Neuronal stem cell (in vitro differentiated cells): ENCODE measurements around the gene GRAP2.
A peak's percentile ranks its signal among the peaks of the same experiment; 100 is the strongest.

Source experiments
- DNase-seq: peaks from one replicate; pipeline ENCODE4 v3.0.0-alpha.2; 2013; ENCODE audit warnings: low spot score
- H2AFZ ChIP-seq: one replicate; pipeline ENCODE4 v1.6.1; 2013; ENCODE audit warnings: mild to moderate bottlenecking, low read length, inconsistent platforms
- H2AK5ac ChIP-seq: 2 replicates; pipeline ENCODE4 v1.6.1; 2013; ENCODE audit warnings: low read depth, mild to moderate bottlenecking, inconsistent platforms, low read length, moderate library complexity, mixed read lengths
- H2BK120ac ChIP-seq: 2 replicates; pipeline ENCODE4 v1.6.1; 2013; ENCODE audit warnings: low read depth, mild to moderate bottlenecking, inconsistent platforms, low read length, moderate library complexity, mixed read lengths
- H2BK12ac ChIP-seq: one replicate; pipeline ENCODE4 v1.6.1; 2013; ENCODE audit warnings: low read length, inconsistent platforms
- H2BK15ac ChIP-seq: 2 replicates; pipeline ENCODE4 v1.6.1; 2013; ENCODE audit warnings: mild to moderate bottlenecking, low read length, inconsistent platforms, mixed read lengths
- H2BK5ac ChIP-seq: one replicate; pipeline ENCODE4 v1.6.1; 2013; ENCODE audit warnings: inconsistent platforms, mild to moderate bottlenecking, low read length, moderate library complexity
- H3K14ac ChIP-seq: one replicate; pipeline ENCODE4 v1.6.1; 2013; ENCODE audit warnings: low read length, inconsistent platforms
- H3K18ac ChIP-seq: 2 replicates; pipeline ENCODE4 v1.6.1; 2013; ENCODE audit warnings: low read length, inconsistent platforms
- H3K23ac ChIP-seq: 2 replicates; pipeline ENCODE4 v1.6.1; 2013; ENCODE audit warnings: low read depth, mild to moderate bottlenecking, mixed read lengths, low read length, inconsistent platforms; ENCODE audit not compliant: poor library complexity
- H3K27ac ChIP-seq: replicated peaks from 3 replicates; pipeline ENCODE4 v1.5.1; 2013; ENCODE audit warnings: low read length, inconsistent platforms
- H3K27me3 ChIP-seq, 3 experiments: 2 replicates each; pipeline ENCODE4 v1.6.1; 2013; ENCODE audit warnings: low read length in 3 of 3, mild to moderate bottlenecking in 2 of 3, inconsistent platforms in 1 of 3, low read depth in 1 of 3, mixed read lengths in 1 of 3, moderate library complexity in 1 of 3; ENCODE audit not compliant: control insufficient read depth in 3 of 3, insufficient read depth in 3 of 3
- H3K36me3 ChIP-seq, 2 donors: replicated peaks in 1 of 2; 2 replicates each; pipeline ENCODE4 v1.6.1; 2013; ENCODE audit warnings: low read length in 2 of 2; ENCODE audit not compliant: control insufficient read depth in 2 of 2, insufficient read depth in 2 of 2
- H3K4ac ChIP-seq: 2 replicates; pipeline ENCODE4 v1.6.1; 2013; ENCODE audit warnings: inconsistent platforms, mild to moderate bottlenecking, low read length, moderate library complexity
- H3K4me1 ChIP-seq, 2 donors: 1 replicate in 1 of 2; 2 replicates in 1 of 2; pipeline ENCODE4 v1.6.1; 2013; ENCODE audit warnings: low read length in 2 of 2, low read depth in 1 of 2; ENCODE audit not compliant: control insufficient read depth in 2 of 2, insufficient read depth in 1 of 2
- H3K4me2 ChIP-seq: one replicate; pipeline ENCODE4 v1.6.1; 2013; ENCODE audit warnings: mild to moderate bottlenecking, low read length, inconsistent platforms; ENCODE audit not compliant: insufficient read depth, poor library complexity, severe bottlenecking
- H3K4me3 ChIP-seq, 2 donors: 2 replicates each; pipeline ENCODE4 v1.5.1; 2013; ENCODE audit warnings: low read length in 2 of 2, mild to moderate bottlenecking in 2 of 2, inconsistent platforms in 1 of 2, moderate library complexity in 1 of 2
- H3K79me1 ChIP-seq: one replicate; pipeline ENCODE4 v1.6.1; 2013; ENCODE audit warnings: low read depth, mild to moderate bottlenecking, inconsistent platforms, low read length, moderate library complexity
- H3K9ac ChIP-seq: one replicate; pipeline ENCODE4 v1.6.1; 2013; ENCODE audit warnings: mild to moderate bottlenecking, low read depth, low read length, inconsistent platforms; ENCODE audit not compliant: poor library complexity
- H3K9me3 ChIP-seq, 2 donors: replicated peaks in 1 of 2; 2 replicates each; pipeline versions ENCODE3 to v1.6.1; 2013; ENCODE audit warnings: low read length in 2 of 2, mild to moderate bottlenecking in 2 of 2, inconsistent platforms in 1 of 2, low read depth in 1 of 2, mixed read lengths in 1 of 2, moderate library complexity in 1 of 2; ENCODE audit not compliant: control insufficient read depth in 2 of 2, insufficient read depth in 1 of 2
- H4K8ac ChIP-seq: one replicate; pipeline ENCODE4 v1.6.1; 2013; ENCODE audit warnings: low read depth, mild to moderate bottlenecking, inconsistent platforms, low read length, moderate library complexity
- H4K91ac ChIP-seq: one replicate; pipeline ENCODE4 v1.6.1; 2013; ENCODE audit warnings: low read length, low read depth, mild to moderate bottlenecking, inconsistent platforms; ENCODE audit not compliant: poor library complexity
- WGBS, 2 donors: extraction: QIAGEN DNeasy Blood & Tissue Kit; methylation state at CpG; one replicate each; pipeline ENCODE4 v1.1.7; 2013; ENCODE audit warnings: missing lambda C conversion rate in 2 of 2, mixed read lengths in 1 of 2; ENCODE audit not compliant: insufficient read length in 2 of 2, insufficient replicate concordance in 1 of 2; ENCODE audit errors: extremely low coverage in 2 of 2; 5-methylcytosine and 5-hydroxymethylcytosine counted together

The GRAP2 gene

GRCh38 chr22:39913886-39914285 lies 13.0 kb downstream of the GRAP2 start:
- H2AK5ac ChIP-seq, result no peak overlapping the region
- H3K14ac ChIP-seq, result no peak overlapping the region
- H3K4ac ChIP-seq, result no peak overlapping the region
- no peaks in the 10 kb centered on the region for H3K9me3 ChIP-seq
- peaks cover 0 to 3% (median 0%) of the 10 kb centered on the region in 3 experiments for H3K27me3 ChIP-seq
- DNase-seq, result peak; percentile 61
- WGBS, 2 donors, result no CpG with 5 or more reads among the region's 2 CpGs
- H3K9ac ChIP-seq, result no peak overlapping the region
- no peaks in the 10 kb centered on the region for H3K36me3 ChIP-seq
- no peak overlapping the region for H2BK120ac ChIP-seq
- H2AFZ ChIP-seq, result no peak overlapping the region
- no peak overlapping the region for H3K4me2 ChIP-seq
- no peak overlapping the region for H4K8ac ChIP-seq
- no peak overlapping the region for H2BK12ac ChIP-seq
- no peaks in the 10 kb centered on the region for H3K79me1 ChIP-seq
- peaks cover 0 to 16% of the 10 kb centered on the region in 2 donors for H3K4me1 ChIP-seq
- no peak overlapping the region for H3K18ac ChIP-seq
- no peak overlapping the region for H2BK5ac ChIP-seq
- H2BK15ac ChIP-seq, result no peak overlapping the region
- no peak overlapping the region for H3K4me3 ChIP-seq
- no peak overlapping the region for H4K91ac ChIP-seq
- no peak overlapping the region for H3K27ac ChIP-seq
- H3K23ac ChIP-seq, result no peak overlapping the region

- Histone ChIP-seq H2BK5ac (no peak overlapping the region), H4K8ac (no peak overlapping the region)
- no CpG with 5 or more reads among the region's 9 CpGs for WGBS, 2 donors
Observed at GRCh38 chr22:39914584-39914983, 13.7 kb downstream of the GRAP2 start.

GRCh38 chr22:39915295-39915726 lies 14.4 kb downstream of the GRAP2 start:
- H3K9me3 ChIP-seq, result no peaks in the 10 kb centered on the region
- H3K27me3 ChIP-seq, result peaks cover 0 to 3% (median 0%) of the 10 kb centered on the region in 3 experiments
- H2BK15ac ChIP-seq, result no peak overlapping the region
- no peak overlapping the region for H3K4ac ChIP-seq
- no peak overlapping the region for H3K18ac ChIP-seq
- no peak overlapping the region for H3K9ac ChIP-seq
- WGBS, 2 donors, result no CpG with 5 or more reads among the region's 4 CpGs
- H2BK120ac ChIP-seq, result no peak overlapping the region
- H3K23ac ChIP-seq, result no peak overlapping the region
- no peak for DNase-seq
- H3K4me2 ChIP-seq, result no peak overlapping the region
- no peak overlapping the region for H3K14ac ChIP-seq
- H4K91ac ChIP-seq, result no peak overlapping the region
- H2AFZ ChIP-seq, result no peak overlapping the region
- H2AK5ac ChIP-seq, result no peak overlapping the region
- no peak overlapping the region for H2BK5ac ChIP-seq
- peaks cover 0 to 16% of the 10 kb centered on the region in 2 donors for H3K4me1 ChIP-seq
- no peaks in the 10 kb centered on the region for H3K79me1 ChIP-seq
- no peak overlapping the region for H2BK12ac ChIP-seq
- no peak overlapping the region for H3K27ac ChIP-seq
- no peak overlapping the region for H4K8ac ChIP-seq
- no peaks in the 10 kb centered on the region for H3K36me3 ChIP-seq
- no peak overlapping the region for H3K4me3 ChIP-seq

More at GRCh38 chr22:39914584-39914983, 13.7 kb downstream of the GRAP2 start:
- Histone ChIP-seq H3K9ac (no peak overlapping the region), H3K4me2 (no peak overlapping the region), H3K4me1 (peaks cover 0 to 16% of the 10 kb centered on the region in 2 donors), H3K23ac (no peak overlapping the region), H2BK120ac (no peak overlapping the region), H3K4me3 (no peak overlapping the region), H3K9me3 (no peaks in the 10 kb centered on the region), H3K27ac (no peak overlapping the region), H2BK15ac (no peak overlapping the region), H2BK12ac (no peak overlapping the region), H2AK5ac (no peak overlapping the region), H4K91ac (no peak overlapping the region), H3K4ac (no peak overlapping the region), H3K27me3 (peaks cover 0 to 3% (median 0%) of the 10 kb centered on the region in 3 experiments), H3K18ac (no peak overlapping the region), H2AFZ (no peak overlapping the region), H3K36me3 (no peaks in the 10 kb centered on the region), H3K14ac (no peak overlapping the region), H3K79me1 (no peaks in the 10 kb centered on the region)
- DNase-seq, result no peak

GRCh38 chr22:39916496-39916895 lies 15.6 kb downstream of the GRAP2 start:
- Histone ChIP-seq H4K91ac (no peak overlapping the region), H3K4ac (no peak overlapping the region), H2AFZ (no peak overlapping the region), H4K8ac (no peak overlapping the region), H2AK5ac (no peak overlapping the region), H3K79me1 (no peaks in the 10 kb centered on the region), H3K18ac (no peak overlapping the region), H2BK15ac (no peak overlapping the region), H3K4me1 (peaks cover 0 to 16% of the 10 kb centered on the region in 2 donors), H3K14ac (no peak overlapping the region), H3K9ac (no peak overlapping the region), H3K9me3 (no peaks in the 10 kb centered on the region), H2BK5ac (no peak overlapping the region), H2BK12ac (no peak overlapping the region), H3K4me3 (no peak overlapping the region), H3K36me3 (no peaks in the 10 kb centered on the region), H3K27ac (no peak overlapping the region), H3K23ac (no peak overlapping the region), H3K4me2 (no peak overlapping the region), H2BK120ac (no peak overlapping the region), H3K27me3 (peaks cover 0 to 3% (median 0%) of the 10 kb centered on the region in 3 experiments)
- no peak for DNase-seq
- no CpG with 5 or more reads among the region's 3 CpGs for WGBS, 2 donors
